Liver (tissue), 9 donors: ENCODE data around the gene MICAL2. TPM values are rescaled to one million over a fixed set of nuclear protein-coding genes. Genes with fewer than 3 reads are reported as not detected.

Experiments
- DNase-seq: peaks from one replicate; pipeline ENCODE4 v3.0.0-alpha.2; 2017; ENCODE audit warnings: low spot score
- H3K27ac ChIP-seq, 2 donors: one replicate each; pipeline ENCODE4 v1.7.0; 2013; ENCODE audit warnings: inconsistent platforms in 2 of 2, low read length in 2 of 2, control low read depth in 1 of 2, low read depth in 1 of 2, mild to moderate bottlenecking in 1 of 2
- H3K27me3 ChIP-seq, 4 donors: one replicate each; pipeline versions ENCODE4 v1.6.1 to v1.7.0; 2013; ENCODE audit warnings: low read length in 3 of 4, inconsistent platforms in 1 of 4, mild to moderate bottlenecking in 1 of 4, moderate library complexity in 1 of 4; ENCODE audit not compliant: control insufficient read depth in 4 of 4, insufficient read depth in 4 of 4
- H3K36me3 ChIP-seq, 4 donors: one replicate each; pipeline versions ENCODE4 v1.6.1 to v1.7.0; 2013; ENCODE audit warnings: low read length in 3 of 4, mild to moderate bottlenecking in 3 of 4, low read depth in 1 of 4, moderate library complexity in 1 of 4; ENCODE audit not compliant: control insufficient read depth in 4 of 4, insufficient read depth in 3 of 4
- H3K4me1 ChIP-seq, 4 donors: one replicate each; pipeline versions ENCODE4 v1.6.1 to v1.7.0; 2013; ENCODE audit warnings: low read length in 3 of 4, mild to moderate bottlenecking in 3 of 4, moderate library complexity in 1 of 4; ENCODE audit not compliant: control insufficient read depth in 4 of 4, insufficient read depth in 4 of 4
- H3K4me3 ChIP-seq, 3 donors: one replicate each; pipeline versions ENCODE4 v1.6.1 to v1.7.0; 2013; ENCODE audit warnings: low read length in 3 of 3, control low read depth in 1 of 3, low read depth in 1 of 3, mild to moderate bottlenecking in 1 of 3
- H3K9ac ChIP-seq, 2 donors: one replicate each; pipeline ENCODE4 v1.7.0; 2013; ENCODE audit warnings: low read length in 2 of 2, mild to moderate bottlenecking in 2 of 2, moderate library complexity in 2 of 2, control low read depth in 1 of 2, low read depth in 1 of 2
- H3K9me3 ChIP-seq, 4 donors: one replicate each; pipeline versions ENCODE4 v1.6.1 to v1.7.0; 2013; ENCODE audit warnings: low read length in 3 of 4; ENCODE audit not compliant: control insufficient read depth in 4 of 4
- EGR1 ChIP-seq, 2 donors: IDR thresholded peaks; 2 replicates each; pipeline ENCODE4 v1.6.1; 2016 to 2018; ENCODE audit warnings: antibody characterized with exemption in 2 of 2, low read depth in 2 of 2
- FOXA1 ChIP-seq: IDR thresholded peaks from 2 replicates; pipeline ENCODE4 v1.6.1; 2016; ENCODE audit warnings: antibody characterized with exemption
- FOXA2 ChIP-seq: IDR thresholded peaks from 2 replicates; pipeline ENCODE4 v1.6.1; 2016; ENCODE audit warnings: antibody characterized with exemption
- GABPA ChIP-seq, 2 donors: IDR thresholded peaks in 1 of 2; conservative IDR thresholded peaks in 1 of 2; 2 replicates each; pipeline ENCODE4 v1.6.1; 2016; ENCODE audit warnings: antibody characterized with exemption in 2 of 2, mild to moderate bottlenecking in 1 of 2, moderate library complexity in 1 of 2
- HNF4A ChIP-seq, 2 donors: conservative IDR thresholded peaks; 2 replicates each; pipeline ENCODE4 v1.6.1; 2016; ENCODE audit warnings: antibody characterized with exemption in 2 of 2, mild to moderate bottlenecking in 2 of 2
- HNF4G ChIP-seq: IDR thresholded peaks from 2 replicates; pipeline ENCODE4 v1.6.1; 2016; ENCODE audit warnings: antibody characterized with exemption
- NR2F2 ChIP-seq: IDR thresholded peaks from 2 replicates; pipeline ENCODE4 v1.6.1; 2016; ENCODE audit warnings: antibody characterized with exemption
- RAD21 ChIP-seq, 2 donors: IDR thresholded peaks; 2 replicates each; pipeline ENCODE4 v1.6.1; 2016; ENCODE audit warnings: antibody characterized with exemption in 2 of 2, mild to moderate bottlenecking in 2 of 2
- SP1 ChIP-seq: IDR thresholded peaks from 2 replicates; pipeline ENCODE4 v1.6.1; 2018; ENCODE audit warnings: antibody characterized with exemption, mild to moderate bottlenecking
- TAF1 ChIP-seq: conservative IDR thresholded peaks from 2 replicates; pipeline ENCODE4 v1.6.1; 2016; ENCODE audit warnings: antibody characterized with exemption, mild to moderate bottlenecking
- YY1 ChIP-seq: IDR thresholded peaks from 2 replicates; pipeline ENCODE4 v1.6.1; 2016; ENCODE audit warnings: antibody characterized with exemption, mild to moderate bottlenecking
- WGBS: extraction: QIAGEN DNeasy Blood & Tissue Kit; methylation state at CpG from one replicate; pipeline ENCODE4 v1.1.7; 2013; 5-methylcytosine and 5-hydroxymethylcytosine counted together
- polyA plus RNA-seq, 2 donors: library from polyadenylated mRNA; stranded (reverse) in 1 of 2; unstranded in 1 of 2; fragments of 200-250 nt in 1 of 2; fragments of >200 nt in 1 of 2; fragmentation: Nextera tagmentation in 1 of 2; extraction: Ambion mirVana in 1 of 2; gene quantifications; one replicate each; pipeline versions ENCODE4 v1.2.1 to v1.2.3, GENCODE V29; 2013 to 2015
- total RNA-seq, 2 donors: library from RNA; depleted of rRNA; stranded (reverse); fragments of >200 nt; gene quantifications; one replicate each; pipeline ENCODE4 v1.2.3, GENCODE V29; 2014
- TF ChIP-seq, protein P1 (sequence below): IDR thresholded peaks from 2 replicates; pipeline ENCODE4 v1.6.1; 2016; ENCODE audit warnings: antibody characterized with exemption, mild to moderate bottlenecking
- TF ChIP-seq, protein P2 (sequence below): IDR thresholded peaks from 2 replicates; pipeline ENCODE4 v1.6.1; 2016; ENCODE audit warnings: antibody characterized with exemption
- TF ChIP-seq, protein P3 (sequence below): IDR thresholded peaks from 2 replicates; pipeline ENCODE4 v1.6.1; 2016; ENCODE audit warnings: antibody characterized with exemption
- TF ChIP-seq, protein P4 (sequence below): fragments of 150-350 bp; IDR thresholded peaks from 2 replicates; pipeline ENCODE4 v1.5.1; 2017; ENCODE audit warnings: improper control_type of control experiment, low read depth, low read length; ENCODE audit not compliant: missing input control
- TF ChIP-seq, protein P5 (sequence below): IDR thresholded peaks from 2 replicates; pipeline ENCODE4 v1.6.1; 2016; ENCODE audit warnings: antibody characterized with exemption
- donor health status: healthy.
- donor health status: healthy.
- donor health status: healthy.
- donor health status: healthy.
- donor health status: healthy.

Gene MICAL2
- total and polyA plus RNA-seq, 4 donors, result 17.5 to 113 (median 42.9) TPM

DNA sequence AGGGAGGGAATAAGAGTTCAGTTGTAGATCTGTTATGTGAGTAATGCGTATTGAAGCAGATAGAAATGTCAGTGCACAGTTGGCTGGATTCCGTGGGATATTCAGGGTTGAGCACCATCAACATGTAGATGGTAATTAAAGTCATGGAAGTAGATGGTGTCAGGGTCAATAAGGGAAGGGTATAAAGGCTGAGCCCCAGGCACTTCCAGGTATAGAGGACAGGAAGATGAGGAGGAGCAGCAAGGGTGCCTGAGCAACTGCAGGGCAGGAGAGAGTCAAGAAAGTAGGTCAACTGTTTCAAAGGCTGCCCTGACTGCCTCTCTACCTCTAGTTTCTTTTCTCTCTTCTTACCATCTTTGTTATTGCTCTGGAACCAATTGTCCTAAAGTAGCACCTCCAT, 85.9 kb downstream of the MICAL2 start:
- no peaks in the 10 kb centered on the region for H3K36me3 ChIP-seq
- no peaks in the 10 kb centered on the region for H3K27me3 ChIP-seq
- H3K4me3 ChIP-seq, result no peak overlapping the region
- H3K9ac ChIP-seq, result no peak overlapping the region
- WGBS, result 92% methylated on average over 2 of the region's 2 CpGs
- TF ChIP-seq HNF4G, result no peak
- TF ChIP-seq, protein P1, sequence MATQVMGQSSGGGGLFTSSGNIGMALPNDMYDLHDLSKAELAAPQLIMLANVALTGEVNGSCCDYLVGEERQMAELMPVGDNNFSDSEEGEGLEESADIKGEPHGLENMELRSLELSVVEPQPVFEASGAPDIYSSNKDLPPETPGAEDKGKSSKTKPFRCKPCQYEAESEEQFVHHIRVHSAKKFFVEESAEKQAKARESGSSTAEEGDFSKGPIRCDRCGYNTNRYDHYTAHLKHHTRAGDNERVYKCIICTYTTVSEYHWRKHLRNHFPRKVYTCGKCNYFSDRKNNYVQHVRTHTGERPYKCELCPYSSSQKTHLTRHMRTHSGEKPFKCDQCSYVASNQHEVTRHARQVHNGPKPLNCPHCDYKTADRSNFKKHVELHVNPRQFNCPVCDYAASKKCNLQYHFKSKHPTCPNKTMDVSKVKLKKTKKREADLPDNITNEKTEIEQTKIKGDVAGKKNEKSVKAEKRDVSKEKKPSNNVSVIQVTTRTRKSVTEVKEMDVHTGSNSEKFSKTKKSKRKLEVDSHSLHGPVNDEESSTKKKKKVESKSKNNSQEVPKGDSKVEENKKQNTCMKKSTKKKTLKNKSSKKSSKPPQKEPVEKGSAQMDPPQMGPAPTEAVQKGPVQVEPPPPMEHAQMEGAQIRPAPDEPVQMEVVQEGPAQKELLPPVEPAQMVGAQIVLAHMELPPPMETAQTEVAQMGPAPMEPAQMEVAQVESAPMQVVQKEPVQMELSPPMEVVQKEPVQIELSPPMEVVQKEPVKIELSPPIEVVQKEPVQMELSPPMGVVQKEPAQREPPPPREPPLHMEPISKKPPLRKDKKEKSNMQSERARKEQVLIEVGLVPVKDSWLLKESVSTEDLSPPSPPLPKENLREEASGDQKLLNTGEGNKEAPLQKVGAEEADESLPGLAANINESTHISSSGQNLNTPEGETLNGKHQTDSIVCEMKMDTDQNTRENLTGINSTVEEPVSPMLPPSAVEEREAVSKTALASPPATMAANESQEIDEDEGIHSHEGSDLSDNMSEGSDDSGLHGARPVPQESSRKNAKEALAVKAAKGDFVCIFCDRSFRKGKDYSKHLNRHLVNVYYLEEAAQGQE, result no peak
- no peak for TF ChIP-seq YY1
- TF ChIP-seq TAF1, result no peak
- no peak for TF ChIP-seq RAD21 (IDR thresholded peaks at IDR 0.05)
- no peak for TF ChIP-seq FOXA2
- TF ChIP-seq FOXA1, result no peak
- TF ChIP-seq, protein P2, sequence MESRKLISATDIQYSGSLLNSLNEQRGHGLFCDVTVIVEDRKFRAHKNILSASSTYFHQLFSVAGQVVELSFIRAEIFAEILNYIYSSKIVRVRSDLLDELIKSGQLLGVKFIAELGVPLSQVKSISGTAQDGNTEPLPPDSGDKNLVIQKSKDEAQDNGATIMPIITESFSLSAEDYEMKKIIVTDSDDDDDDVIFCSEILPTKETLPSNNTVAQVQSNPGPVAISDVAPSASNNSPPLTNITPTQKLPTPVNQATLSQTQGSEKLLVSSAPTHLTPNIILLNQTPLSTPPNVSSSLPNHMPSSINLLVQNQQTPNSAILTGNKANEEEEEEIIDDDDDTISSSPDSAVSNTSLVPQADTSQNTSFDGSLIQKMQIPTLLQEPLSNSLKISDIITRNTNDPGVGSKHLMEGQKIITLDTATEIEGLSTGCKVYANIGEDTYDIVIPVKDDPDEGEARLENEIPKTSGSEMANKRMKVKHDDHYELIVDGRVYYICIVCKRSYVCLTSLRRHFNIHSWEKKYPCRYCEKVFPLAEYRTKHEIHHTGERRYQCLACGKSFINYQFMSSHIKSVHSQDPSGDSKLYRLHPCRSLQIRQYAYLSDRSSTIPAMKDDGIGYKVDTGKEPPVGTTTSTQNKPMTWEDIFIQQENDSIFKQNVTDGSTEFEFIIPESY, result no peak
- no peaks in the 10 kb centered on the region for H3K9me3 ChIP-seq
- DNase-seq, result no peak
- H3K27ac ChIP-seq, result no peak overlapping the region
- H3K4me1 ChIP-seq, result no peaks in the 10 kb centered on the region

DNA sequence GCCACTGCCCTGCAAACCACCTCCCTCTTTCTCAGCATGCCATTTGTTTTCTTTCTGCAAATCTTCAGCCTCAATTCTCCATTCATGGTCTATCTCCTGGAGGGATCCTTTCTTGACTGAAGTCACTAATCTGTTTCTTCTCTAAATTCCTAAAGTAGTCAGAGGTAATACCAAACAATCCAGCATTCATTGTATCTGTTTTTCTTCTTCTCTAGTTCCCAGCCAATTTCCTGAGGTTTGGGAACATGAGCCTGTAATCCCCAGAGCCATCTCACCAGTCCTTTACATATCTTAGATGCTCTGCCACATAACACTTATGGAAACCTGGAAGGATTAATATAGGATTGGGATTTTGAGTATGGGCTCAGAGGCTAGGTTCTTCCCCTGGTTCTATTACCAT, 86.5 kb downstream of the MICAL2 start:
- no peaks in the 10 kb centered on the region for H3K27me3 ChIP-seq
- H3K27ac ChIP-seq, result no peak overlapping the region
- no peak overlapping the region for H3K4me3 ChIP-seq
- no peaks in the 10 kb centered on the region for H3K4me1 ChIP-seq
- no peaks in the 10 kb centered on the region for H3K36me3 ChIP-seq
- TF ChIP-seq SP1 (no peak), NR2F2 (no peak), FOXA1 (no peak), EGR1 (IDR thresholded peaks at IDR 0.05; ENCODE audit: low read depth in 2 of 2) (no peak), RAD21 (IDR thresholded peaks at IDR 0.05) (no peak), HNF4A (conservative IDR thresholded peaks at IDR 0.05) (no peak), FOXA2 (no peak), GABPA (IDR thresholded peaks at IDR 0.05 in 1 of 2, conservative IDR thresholded peaks at IDR 0.05 in 1 of 2) (no peak), YY1 (no peak)
- TF ChIP-seq, protein P3, sequence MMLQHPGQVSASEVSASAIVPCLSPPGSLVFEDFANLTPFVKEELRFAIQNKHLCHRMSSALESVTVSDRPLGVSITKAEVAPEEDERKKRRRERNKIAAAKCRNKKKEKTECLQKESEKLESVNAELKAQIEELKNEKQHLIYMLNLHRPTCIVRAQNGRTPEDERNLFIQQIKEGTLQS, result no peak
- TF ChIP-seq, protein P4, sequence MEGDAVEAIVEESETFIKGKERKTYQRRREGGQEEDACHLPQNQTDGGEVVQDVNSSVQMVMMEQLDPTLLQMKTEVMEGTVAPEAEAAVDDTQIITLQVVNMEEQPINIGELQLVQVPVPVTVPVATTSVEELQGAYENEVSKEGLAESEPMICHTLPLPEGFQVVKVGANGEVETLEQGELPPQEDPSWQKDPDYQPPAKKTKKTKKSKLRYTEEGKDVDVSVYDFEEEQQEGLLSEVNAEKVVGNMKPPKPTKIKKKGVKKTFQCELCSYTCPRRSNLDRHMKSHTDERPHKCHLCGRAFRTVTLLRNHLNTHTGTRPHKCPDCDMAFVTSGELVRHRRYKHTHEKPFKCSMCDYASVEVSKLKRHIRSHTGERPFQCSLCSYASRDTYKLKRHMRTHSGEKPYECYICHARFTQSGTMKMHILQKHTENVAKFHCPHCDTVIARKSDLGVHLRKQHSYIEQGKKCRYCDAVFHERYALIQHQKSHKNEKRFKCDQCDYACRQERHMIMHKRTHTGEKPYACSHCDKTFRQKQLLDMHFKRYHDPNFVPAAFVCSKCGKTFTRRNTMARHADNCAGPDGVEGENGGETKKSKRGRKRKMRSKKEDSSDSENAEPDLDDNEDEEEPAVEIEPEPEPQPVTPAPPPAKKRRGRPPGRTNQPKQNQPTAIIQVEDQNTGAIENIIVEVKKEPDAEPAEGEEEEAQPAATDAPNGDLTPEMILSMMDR, result no peak
- TF ChIP-seq, protein P5, sequence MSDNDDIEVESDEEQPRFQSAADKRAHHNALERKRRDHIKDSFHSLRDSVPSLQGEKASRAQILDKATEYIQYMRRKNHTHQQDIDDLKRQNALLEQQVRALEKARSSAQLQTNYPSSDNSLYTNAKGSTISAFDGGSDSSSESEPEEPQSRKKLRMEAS, result no peak
- H3K9ac ChIP-seq, result no peak overlapping the region
- no peak for DNase-seq
- H3K9me3 ChIP-seq, result no peaks in the 10 kb centered on the region
